Effector memory CD8-positive, alpha-beta T cell (primary cell): ENCODE data around the gene ATIC.

Experiments used
- ATAC-seq: fragments of 150-1000 bp; cut with Tn5 transposase; replicated peaks from 2 replicates; pipeline ENCODE4 v1.10.0; 2021; ENCODE audit warnings: mild to moderate bottlenecking, moderate library complexity
- DNase-seq, 3 experiments: peaks; one replicate each; pipeline ENCODE4 v3.0.0; 2021
- H3K27ac Mint-ChIP-seq, 2 donors: one replicate each; pipeline ENCODE4 v1.8.0; 2022; ENCODE audit warnings: mild to moderate bottlenecking in 2 of 2, mixed read lengths in 2 of 2, moderate library complexity in 2 of 2
- H3K27me3 Mint-ChIP-seq, 2 donors: one replicate each; pipeline ENCODE4 v1.8.0; 2022; ENCODE audit warnings: mixed read lengths in 2 of 2
- H3K36me3 Mint-ChIP-seq: one replicate; pipeline ENCODE4 v1.8.0; 2022; ENCODE audit warnings: mild to moderate bottlenecking, moderate library complexity, mixed read lengths; ENCODE audit not compliant: insufficient read depth
- H3K4me1 Mint-ChIP-seq, 2 donors: one replicate each; pipeline ENCODE4 v1.8.0; 2022; ENCODE audit warnings: low read depth in 2 of 2, mixed read lengths in 2 of 2
- H3K4me3 Mint-ChIP-seq, 2 donors: one replicate each; pipeline ENCODE4 v1.8.0; 2022; ENCODE audit warnings: mild to moderate bottlenecking in 2 of 2, mixed read lengths in 2 of 2, moderate library complexity in 2 of 2
- H3K9me3 Mint-ChIP-seq, 2 donors: one replicate each; pipeline ENCODE4 v1.8.0; 2022; ENCODE audit warnings: mixed read lengths in 2 of 2

ATIC gene

GRCh38 chr2:215379039-215379438 lies 67.2 kb downstream of the ATIC start:
- no peaks in the 10 kb centered on the region for H3K9me3 Mint-ChIP-seq
- DNase-seq, result no peak
- peaks cover 3% of the 10 kb centered on the region for H3K36me3 Mint-ChIP-seq
- ATAC-seq, result no peak
- H3K27me3 Mint-ChIP-seq, result no peaks in the 10 kb centered on the region
- H3K27ac Mint-ChIP-seq, result no peak overlapping the region
- no peaks in the 10 kb centered on the region for H3K4me1 Mint-ChIP-seq
- H3K4me3 Mint-ChIP-seq, result no peak overlapping the region

GRCh38 chr2:215379948-215380347 lies 68.1 kb downstream of the ATIC start:
- no peak for ATAC-seq
- no peaks in the 10 kb centered on the region for H3K27me3 Mint-ChIP-seq

GRCh38 chr2:215380699-215381098 lies 68.8 kb downstream of the ATIC start:
- H3K36me3 Mint-ChIP-seq, result peaks cover 3% of the 10 kb centered on the region
- DNase-seq (no peak), ATAC-seq (no peak)
- H3K27me3 Mint-ChIP-seq, result no peaks in the 10 kb centered on the region
- H3K4me1 Mint-ChIP-seq, result no peaks in the 10 kb centered on the region
- no peak overlapping the region for H3K27ac Mint-ChIP-seq
- H3K4me3 Mint-ChIP-seq, result no peak overlapping the region
- no peaks in the 10 kb centered on the region for H3K9me3 Mint-ChIP-seq

More at GRCh38 chr2:215379948-215380347, 68.1 kb downstream of the ATIC start:
- Mint-ChIP-seq H3K27ac (no peak overlapping the region), H3K9me3 (no peaks in the 10 kb centered on the region), H3K36me3 (peaks cover 3% of the 10 kb centered on the region), H3K4me1 (no peaks in the 10 kb centered on the region), H3K4me3 (no peak overlapping the region)
- no peak for DNase-seq

- H3K27ac Mint-ChIP-seq, result no peak overlapping the region
- no peaks in the 10 kb centered on the region for H3K9me3 Mint-ChIP-seq
- H3K27me3 Mint-ChIP-seq, result peaks cover 0 to 5% of the 10 kb centered on the region in 2 donors
- ATAC-seq (no peak), DNase-seq (no peak)
- H3K4me3 Mint-ChIP-seq, result no peak overlapping the region
- H3K36me3 Mint-ChIP-seq, result peaks cover 3% of the 10 kb centered on the region
- no peaks in the 10 kb centered on the region for H3K4me1 Mint-ChIP-seq
Measured at GRCh38 chr2:215382011-215382410, 70.2 kb downstream of the ATIC start.

GRCh38 chr2:215382480-215382879 lies 70.6 kb downstream of the ATIC start:
- DNase-seq, result no peak
- H3K4me3 Mint-ChIP-seq, result no peak overlapping the region
- H3K27me3 Mint-ChIP-seq, result peaks cover 0 to 5% of the 10 kb centered on the region in 2 donors
- no peak overlapping the region for H3K27ac Mint-ChIP-seq
- no peak for ATAC-seq
- peaks cover 3% of the 10 kb centered on the region for H3K36me3 Mint-ChIP-seq
- no peaks in the 10 kb centered on the region for H3K4me1 Mint-ChIP-seq
- no peaks in the 10 kb centered on the region for H3K9me3 Mint-ChIP-seq

GRCh38 chr2:215383652-215384279 lies 71.9 kb downstream of the ATIC start:
- Mint-ChIP-seq H3K9me3 (no peaks in the 10 kb centered on the region), H3K27me3 (peaks cover 0 to 5% of the 10 kb centered on the region in 2 donors), H3K4me3 (no peak overlapping the region), H3K4me1 (no peaks in the 10 kb centered on the region), H3K27ac (no peak overlapping the region), H3K36me3 (no peaks in the 10 kb centered on the region)
- no peak for DNase-seq
- ATAC-seq, result no peak

GRCh38 chr2:215384710-215385109 lies 72.9 kb downstream of the ATIC start:
- Mint-ChIP-seq H3K36me3 (no peaks in the 10 kb centered on the region), H3K9me3 (no peaks in the 10 kb centered on the region), H3K4me1 (no peaks in the 10 kb centered on the region), H3K27me3 (peaks cover 0 to 10% of the 10 kb centered on the region in 2 donors), H3K27ac (no peak overlapping the region), H3K4me3 (no peak overlapping the region)
- DNase-seq (no peak), ATAC-seq (no peak)

GRCh38 chr2:215386566-215386965 lies 74.7 kb downstream of the ATIC start:
- no peak for ATAC-seq
- Mint-ChIP-seq H3K4me1 (no peaks in the 10 kb centered on the region), H3K4me3 (no peak overlapping the region)

GRCh38 chr2:215388002-215388728 lies 76.3 kb downstream of the ATIC start:
- ATAC-seq (no peak), DNase-seq (no peak)
- H3K27ac Mint-ChIP-seq, result no peak overlapping the region
- H3K27me3 Mint-ChIP-seq, result peaks cover 16 to 39% of the 10 kb centered on the region in 2 donors
- no peaks in the 10 kb centered on the region for H3K4me1 Mint-ChIP-seq
- no peak overlapping the region for H3K4me3 Mint-ChIP-seq
- no peaks in the 10 kb centered on the region for H3K9me3 Mint-ChIP-seq
- H3K36me3 Mint-ChIP-seq, result no peaks in the 10 kb centered on the region

More at GRCh38 chr2:215386566-215386965, 74.7 kb downstream of the ATIC start:
- no peaks in the 10 kb centered on the region for H3K36me3 Mint-ChIP-seq
- no peak for DNase-seq
- peaks cover 8 to 26% of the 10 kb centered on the region in 2 donors for H3K27me3 Mint-ChIP-seq
- no peaks in the 10 kb centered on the region for H3K9me3 Mint-ChIP-seq
- H3K27ac Mint-ChIP-seq, result no peak overlapping the region

- H3K36me3 Mint-ChIP-seq, result no peaks in the 10 kb centered on the region
Measured at GRCh38 chr2:215390550-215390913, 78.7 kb downstream of the ATIC start.

GRCh38 chr2:215391531-215391930 lies 79.7 kb downstream of the ATIC start:
- Mint-ChIP-seq H3K36me3 (no peaks in the 10 kb centered on the region), H3K4me1 (no peaks in the 10 kb centered on the region), H3K4me3 (no peak overlapping the region), H3K27me3 (peaks cover 23 to 46% of the 10 kb centered on the region in 2 donors), H3K27ac (no peak overlapping the region), H3K9me3 (no peaks in the 10 kb centered on the region)
- no peak for DNase-seq
- no peak for ATAC-seq

More at GRCh38 chr2:215390550-215390913, 78.7 kb downstream of the ATIC start:
- Mint-ChIP-seq H3K9me3 (no peaks in the 10 kb centered on the region), H3K4me1 (no peaks in the 10 kb centered on the region), H3K4me3 (no peak overlapping the region), H3K27me3 (peaks cover 23 to 45% of the 10 kb centered on the region in 2 donors), H3K27ac (no peak overlapping the region)
- no peak for DNase-seq
- no peak for ATAC-seq

- DNase-seq (no peak), ATAC-seq (no peak)
- Mint-ChIP-seq H3K9me3 (no peaks in the 10 kb centered on the region), H3K36me3 (no peaks in the 10 kb centered on the region), H3K27ac (no peak overlapping the region), H3K4me3 (no peak overlapping the region), H3K4me1 (no peaks in the 10 kb centered on the region), H3K27me3 (peaks cover 23 to 43% of the 10 kb centered on the region in 2 donors)
Measured at GRCh38 chr2:215392164-215392563, 80.3 kb downstream of the ATIC start.

GRCh38 chr2:215392687-215393270 lies 80.9 kb downstream of the ATIC start:
- Mint-ChIP-seq H3K9me3 (no peaks in the 10 kb centered on the region), H3K4me3 (no peak overlapping the region), H3K27ac (no peak overlapping the region), H3K27me3 (peaks cover 23 to 48% of the 10 kb centered on the region in 2 donors), H3K4me1 (no peaks in the 10 kb centered on the region), H3K36me3 (no peaks in the 10 kb centered on the region)
- no peak for ATAC-seq
- DNase-seq, result no peak
